ENCODE results near the gene LEPR. TPM values are rescaled to one million over a fixed set of nuclear protein-coding genes. Genes with fewer than 3 reads are reported as not detected.

Gene LEPR
- total RNA-seq, 1 experiment from 2014 or later: 1.6 TPM

GRCh38 chr1:65409314-65409713 lies 11.2 kb upstream of the LEPR start:
- no peaks in the 10 kb centered on the region for H3K4me1 ChIP-seq (ENCODE audit: insufficient read depth, low read length, poor library complexity, severe bottlenecking)
- H3K4me3 ChIP-seq (ENCODE audit: low read depth, low read length, poor library complexity, severe bottlenecking): no peak overlapping the region
- H3K27ac ChIP-seq (ENCODE audit: low read depth, low read length, poor library complexity, severe bottlenecking): no peak overlapping the region
- intact Hi-C loops (cut with micrococcal nuclease; ENCODE audit: unreplicated experiment): no loop called here
- ChIA-PET POLR2A (ENCODE audit: low non-redundant PET) (no interaction called here), CTCF (no interaction called here)
- H3K36me3 ChIP-seq (ENCODE audit: insufficient read depth, low read length, poor library complexity, severe bottlenecking): no peaks in the 10 kb centered on the region
- no peaks in the 10 kb centered on the region for H3K27me3 ChIP-seq (replicated peaks; ENCODE audit: insufficient read depth, low read depth, low read length, poor library complexity)
- TF ChIP-seq, protein P1, sequence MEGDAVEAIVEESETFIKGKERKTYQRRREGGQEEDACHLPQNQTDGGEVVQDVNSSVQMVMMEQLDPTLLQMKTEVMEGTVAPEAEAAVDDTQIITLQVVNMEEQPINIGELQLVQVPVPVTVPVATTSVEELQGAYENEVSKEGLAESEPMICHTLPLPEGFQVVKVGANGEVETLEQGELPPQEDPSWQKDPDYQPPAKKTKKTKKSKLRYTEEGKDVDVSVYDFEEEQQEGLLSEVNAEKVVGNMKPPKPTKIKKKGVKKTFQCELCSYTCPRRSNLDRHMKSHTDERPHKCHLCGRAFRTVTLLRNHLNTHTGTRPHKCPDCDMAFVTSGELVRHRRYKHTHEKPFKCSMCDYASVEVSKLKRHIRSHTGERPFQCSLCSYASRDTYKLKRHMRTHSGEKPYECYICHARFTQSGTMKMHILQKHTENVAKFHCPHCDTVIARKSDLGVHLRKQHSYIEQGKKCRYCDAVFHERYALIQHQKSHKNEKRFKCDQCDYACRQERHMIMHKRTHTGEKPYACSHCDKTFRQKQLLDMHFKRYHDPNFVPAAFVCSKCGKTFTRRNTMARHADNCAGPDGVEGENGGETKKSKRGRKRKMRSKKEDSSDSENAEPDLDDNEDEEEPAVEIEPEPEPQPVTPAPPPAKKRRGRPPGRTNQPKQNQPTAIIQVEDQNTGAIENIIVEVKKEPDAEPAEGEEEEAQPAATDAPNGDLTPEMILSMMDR (conservative IDR thresholded peaks at IDR 0.05; ENCODE audit: low read depth, low read length): no peak
- no peak for TF ChIP-seq EZH2 (IDR thresholded peaks at IDR 0.05; ENCODE audit: borderline replicate concordance, low read depth, low read length, poor library complexity, severe bottlenecking)
- H3K9me3 ChIP-seq (ENCODE audit: low read depth, low read length, poor library complexity, severe bottlenecking): no peaks in the 10 kb centered on the region
- no peak for DNase-seq (ENCODE audit: low spot score)
- BruUV-seq (replicated peaks): no TSS peak

DNA sequence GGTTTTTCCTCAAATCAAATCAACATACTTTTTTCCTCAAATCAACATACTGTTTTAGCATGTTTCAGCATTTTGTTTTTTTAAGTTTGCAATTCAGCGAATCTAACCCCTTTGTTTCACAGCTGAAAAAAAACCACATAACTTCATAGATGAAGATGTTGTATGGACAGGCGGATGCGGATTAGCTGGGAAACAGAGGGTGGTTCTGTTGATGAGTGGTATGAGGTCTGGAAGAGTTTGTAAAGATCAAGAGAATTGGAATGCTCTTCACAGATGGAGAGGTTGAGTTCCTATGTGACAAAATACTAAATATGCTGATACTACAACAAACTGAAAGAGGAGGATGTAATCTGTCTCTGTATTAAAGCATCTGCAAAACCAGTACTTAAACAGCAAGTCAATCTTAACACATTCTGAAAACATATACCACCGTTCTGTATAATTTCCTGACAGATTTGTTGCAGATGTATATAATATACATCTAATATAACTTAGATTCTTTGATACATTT lies 10.6 kb upstream of the LEPR start:
- intact Hi-C loops (cut with micrococcal nuclease; ENCODE audit: unreplicated experiment): no loop called here
- H3K9me3 ChIP-seq (ENCODE audit: low read depth, low read length, poor library complexity, severe bottlenecking): no peaks in the 10 kb centered on the region
- POLR2A ChIA-PET (ENCODE audit: low non-redundant PET): no interaction called here
- no peaks in the 10 kb centered on the region for H3K27me3 ChIP-seq (replicated peaks; ENCODE audit: insufficient read depth, low read depth, low read length, poor library complexity)
- TF ChIP-seq EZH2 (IDR thresholded peaks at IDR 0.05; ENCODE audit: borderline replicate concordance, low read depth, low read length, poor library complexity, severe bottlenecking): no peak
- TF ChIP-seq, protein P1 (conservative IDR thresholded peaks at IDR 0.05; ENCODE audit: low read depth, low read length): no peak
- CTCF ChIA-PET: no interaction called here
- H3K36me3 ChIP-seq (ENCODE audit: insufficient read depth, low read length, poor library complexity, severe bottlenecking): no peaks in the 10 kb centered on the region
- no peak overlapping the region for H3K4me3 ChIP-seq (ENCODE audit: low read depth, low read length, poor library complexity, severe bottlenecking)
- H3K4me1 ChIP-seq (ENCODE audit: insufficient read depth, low read length, poor library complexity, severe bottlenecking): no peaks in the 10 kb centered on the region
- H3K27ac ChIP-seq (ENCODE audit: low read depth, low read length, poor library complexity, severe bottlenecking): no peak overlapping the region
- DNase-seq (ENCODE audit: low spot score): no peak
- no TSS peak for BruUV-seq (replicated peaks)

- CTCF ChIA-PET: no interaction called here
- DNase-seq (ENCODE audit: low spot score): no peak
- intact Hi-C loops (cut with micrococcal nuclease; ENCODE audit: unreplicated experiment): no loop called here
- no TSS peak for BruUV-seq (replicated peaks)
- Histone ChIP-seq H3K4me3 (ENCODE audit: low read depth, low read length, poor library complexity, severe bottlenecking) (no peak overlapping the region), H3K9me3 (ENCODE audit: low read depth, low read length, poor library complexity, severe bottlenecking) (no peaks in the 10 kb centered on the region), H3K4me1 (ENCODE audit: insufficient read depth, low read length, poor library complexity, severe bottlenecking) (no peaks in the 10 kb centered on the region), H3K27ac (ENCODE audit: low read depth, low read length, poor library complexity, severe bottlenecking) (no peak overlapping the region), H3K36me3 (ENCODE audit: insufficient read depth, low read length, poor library complexity, severe bottlenecking) (no peaks in the 10 kb centered on the region), H3K27me3 (replicated peaks; ENCODE audit: insufficient read depth, low read depth, low read length, poor library complexity) (peaks cover 5% of the 10 kb centered on the region)
- POLR2A ChIA-PET (ENCODE audit: low non-redundant PET): no interaction called here
- TF ChIP-seq EZH2 (IDR thresholded peaks at IDR 0.05; ENCODE audit: borderline replicate concordance, low read depth, low read length, poor library complexity, severe bottlenecking): no peak
- TF ChIP-seq, protein P1 (conservative IDR thresholded peaks at IDR 0.05; ENCODE audit: low read depth, low read length): no peak
Measured at GRCh38 chr1:65412256-65412983, 8.0 kb upstream of the LEPR start.

All from A673 (cell line).